Panc1 (cell line): ENCODE results near the gene ATRN. TPM values are rescaled to one million over a fixed set of nuclear protein-coding genes. Genes with fewer than 3 reads are reported as not detected.

ENCODE experiments used
- ATAC-seq: fragments of 200-7000 bp; cut with Tn5 transposase; 2 replicates; pipeline ENCODE4 v1.9.1; 2020; ENCODE audit warnings: mild to moderate bottlenecking, moderate library complexity
- BruUV-seq: library from RNA; stranded (reverse); fragments of 400-500 nt; replicated peaks from 2 replicates; lab custom pipeline; 2021; lab: Mats Ljungman, UMichigan
- CTCF ChIA-PET: fragments of 300-600 bp; sonication (Branson Sonifier 250); formaldehyde crosslinking; loops from one replicate; lab custom pipeline; 2022; ENCODE audit warnings: antibody characterized with exemption; lab: Charles Lee
- POLR2A ChIA-PET: fragments of 300-600 bp; sonication (Branson Sonifier 250); formaldehyde crosslinking; loops from one replicate; lab custom pipeline; 2022; ENCODE audit warnings: antibody characterized with exemption; lab: Charles Lee
- DNase-seq: peaks from one replicate; pipeline ENCODE4 v3.0.0-alpha.2; 2010; ENCODE audit warnings: low read depth, low spot score
- H3K27ac ChIP-seq: 2 replicates; pipeline ENCODE4 v1.5.1; 2011; ENCODE audit warnings: mild to moderate bottlenecking, low read length, inconsistent platforms
- H3K27me3 ChIP-seq: fragments of 200-500 bp; sonication (Bioruptor generic); 2 replicates; pipeline ENCODE4 v1.6.0; 2014; ENCODE audit warnings: low read length, inconsistent platforms; ENCODE audit not compliant: control insufficient read depth, insufficient read depth
- H3K36me3 ChIP-seq: fragments of 200-500 bp; sonication (Bioruptor generic); 2 replicates; pipeline ENCODE4 v1.5.1; 2014; ENCODE audit warnings: inconsistent platforms, mild to moderate bottlenecking, low read length, moderate library complexity; ENCODE audit not compliant: control insufficient read depth, insufficient read depth
- H3K4me1 ChIP-seq: 2 replicates; pipeline ENCODE4 v1.5.1; 2011; ENCODE audit warnings: inconsistent platforms, mild to moderate bottlenecking, low read length, moderate library complexity; ENCODE audit not compliant: control insufficient read depth, insufficient read depth
- H3K4me3 ChIP-seq, 2 experiments: 2 replicates each; pipeline ENCODE4 v1.5.1; 2011 to 2012; ENCODE audit warnings: low read depth in 2 of 2, low read length in 2 of 2, mild to moderate bottlenecking in 2 of 2, inconsistent platforms in 1 of 2, moderate library complexity in 1 of 2
- H3K9me3 ChIP-seq: fragments of 200-500 bp; sonication (Bioruptor generic); 2 replicates; pipeline ENCODE4 v1.5.1; 2014; ENCODE audit warnings: low read depth, mild to moderate bottlenecking, inconsistent platforms, low read length, moderate library complexity; ENCODE audit not compliant: control insufficient read depth, insufficient read depth
- CTCF ChIP-seq: fragments of 450-650 bp; IDR thresholded peaks from 2 replicates; pipeline ENCODE4 v1.5.1; 2017; ENCODE audit warnings: mild to moderate bottlenecking
- POLR2AphosphoS5 ChIP-seq: IDR thresholded peaks from 2 replicates; pipeline ENCODE4 v1.6.1; 2012; ENCODE audit warnings: mild to moderate bottlenecking, low read depth, low read length, moderate library complexity
- REST ChIP-seq, 2 experiments: IDR thresholded peaks; 2 replicates each; pipeline ENCODE4 v1.6.1; 2011 to 2012; ENCODE audit warnings: low read depth in 2 of 2, control low read depth in 1 of 2, low read length in 1 of 2, mild to moderate bottlenecking in 1 of 2, moderate library complexity in 1 of 2; ENCODE audit not compliant: insufficient read depth in 1 of 2
- SIN3A ChIP-seq: IDR thresholded peaks from 2 replicates; pipeline ENCODE4 v1.6.1; 2012; ENCODE audit warnings: low read depth, mild to moderate bottlenecking, low read length, moderate library complexity, borderline replicate concordance; ENCODE audit not compliant: insufficient read depth
- TCF7L2 ChIP-seq: IDR thresholded peaks from 2 replicates; pipeline ENCODE4 v1.6.1; 2011; ENCODE audit warnings: mild to moderate bottlenecking, low read depth, low read length, inconsistent platforms
- in situ Hi-C: cut with HindIII; loops from 2 replicates; pipeline ENCODE4 v1.10.0; 2016; ENCODE audit warnings: low sequenced_read_pairs, low pct_unique_long_range_greater_than_20kb
- intact Hi-C: fragments of 100-400 bp; cut with micrococcal nuclease; formaldehyde crosslinking; loops from one replicate; pipeline ENCODE4 v1.10.0; 2022; ENCODE audit not compliant: unreplicated experiment
- total RNA-seq: library from RNA; stranded (reverse); gene quantifications from one replicate; pipeline ENCODE4 v1.2.1, GENCODE V29; 2021; ENCODE audit not compliant: unreplicated experiment

The ATRN gene
- total RNA-seq, 1 experiment from 2014 or later = 33.8 TPM

- in situ Hi-C loops = no loop called here
- intact Hi-C loops = loop anchor here (5.0 to 10.0 kb wide), 2 partner anchors 66 to 88 kb away; partner anchors contain the start of gene ADISSP
- no TSS peak for BruUV-seq
- Histone ChIP-seq H3K27me3 (peaks cover 3% of the 10 kb centered on the region; the same call in 1 of the 2 replicates), H3K4me3 (no peak overlapping the region), H3K9me3 (no peaks in the 10 kb centered on the region), H3K4me1 (no peaks in the 10 kb centered on the region), H3K36me3 (0 out of 2 replicates have a peak, but pooled peaks cover 2% of the 10 kb centered on the region), H3K27ac (no peak overlapping the region)
- TF ChIP-seq CTCF = no peak
- no peak for TF ChIP-seq REST (IDR thresholded peaks at IDR 0.05; ENCODE audit: insufficient read depth in 1 of 2, low read depth in 2 of 2, low read length in 1 of 2)
- no peak for TF ChIP-seq POLR2AphosphoS5
- TF ChIP-seq SIN3A = no peak
- ChIA-PET POLR2A (no interaction called here), CTCF (no interaction called here)
- DNase-seq = no peak
- ATAC-seq = no peak
Observed at GRCh38 chr20:3678856-3679720, 208.3 kb downstream of the ATRN start.

GRCh38 chr20:3679749-3680700 is 209.2 kb downstream of the ATRN start:
- no peak for DNase-seq
- H3K36me3 ChIP-seq = 0 out of 2 replicates have a peak, but pooled peaks cover 2% of the 10 kb centered on the region
- no peak for TF ChIP-seq CTCF
- no peak for TF ChIP-seq REST (IDR thresholded peaks at IDR 0.05; ENCODE audit: insufficient read depth in 1 of 2, low read depth in 2 of 2, low read length in 1 of 2)
- TF ChIP-seq TCF7L2 = no peak
- no peak for TF ChIP-seq SIN3A
- TF ChIP-seq POLR2AphosphoS5 = no peak
- no peaks in the 10 kb centered on the region for H3K4me1 ChIP-seq
- H3K4me3 ChIP-seq = no peak overlapping the region
- H3K9me3 ChIP-seq = no peaks in the 10 kb centered on the region
- ATAC-seq = no peak
- in situ Hi-C loops (no loop called here), intact Hi-C loops (loop anchor here (5.0 to 10.0 kb wide), 2 partner anchors 65 to 87 kb away; partner anchors contain the start of gene ADISSP)
- BruUV-seq = no TSS peak
- CTCF ChIA-PET = no interaction called here
- H3K27ac ChIP-seq = no peak overlapping the region
- H3K27me3 ChIP-seq = peaks cover 3% of the 10 kb centered on the region; the same call in 1 of the 2 replicates
- POLR2A ChIA-PET = no interaction called here
